Activated CD4-positive, alpha-beta T cell treated with anti-CD3 and anti-CD28 coated beads for 4 hours (primary cell): ENCODE results near the gene SBF2.
A peak's percentile ranks its signal among the peaks of the same experiment; 100 is the strongest.

Experiments
- DNase-seq, 2 donors: peaks; one replicate each; pipeline ENCODE4 v3.0.0-alpha.2; 2020

Gene SBF2

GRCh38 chr11:10293423-10294289, at the start of gene SBF2:
Gene SBF2 (minus strand): TSS chr11:10294219. CDS start chr11:10294069, 150 bp downstream.
- peak; percentile 79 to 83 for DNase-seq

DNA sequence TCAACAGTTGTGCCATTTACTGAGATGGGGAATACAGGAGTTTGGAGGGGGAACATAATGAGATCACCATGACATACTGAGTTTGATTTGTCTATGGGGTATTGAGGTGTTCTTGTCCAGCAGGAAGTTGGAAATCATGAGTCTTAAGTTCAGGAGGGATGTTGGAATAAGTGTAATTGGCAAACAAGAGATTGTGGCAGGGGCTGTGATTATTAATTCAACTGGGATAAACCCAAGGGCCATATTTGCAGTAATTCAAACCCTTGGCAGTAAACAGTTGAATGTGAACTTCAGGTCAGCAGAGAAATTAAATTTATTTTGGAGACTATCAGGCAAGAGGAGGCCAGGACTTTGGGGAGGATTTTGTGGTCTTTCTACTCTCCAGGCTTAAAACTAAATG, 44.3 kb upstream of the SBF2 start:
- DNase-seq, result no peak

GRCh38 chr11:10333490-10333889, 39.5 kb upstream of the SBF2 start:
- DNase-seq, result no peak

- no peak for DNase-seq
Measured at GRCh38 chr11:10331548-10332289, 37.7 kb upstream of the SBF2 start.

- no peak for DNase-seq
Measured at GRCh38 chr11:10329935-10330334, 35.9 kb upstream of the SBF2 start.

GRCh38 chr11:10329356-10329755, 35.3 kb upstream of the SBF2 start:
- no peak for DNase-seq

- no peak for DNase-seq
Measured at GRCh38 chr11:10328314-10329098, 34.5 kb upstream of the SBF2 start.

DNA sequence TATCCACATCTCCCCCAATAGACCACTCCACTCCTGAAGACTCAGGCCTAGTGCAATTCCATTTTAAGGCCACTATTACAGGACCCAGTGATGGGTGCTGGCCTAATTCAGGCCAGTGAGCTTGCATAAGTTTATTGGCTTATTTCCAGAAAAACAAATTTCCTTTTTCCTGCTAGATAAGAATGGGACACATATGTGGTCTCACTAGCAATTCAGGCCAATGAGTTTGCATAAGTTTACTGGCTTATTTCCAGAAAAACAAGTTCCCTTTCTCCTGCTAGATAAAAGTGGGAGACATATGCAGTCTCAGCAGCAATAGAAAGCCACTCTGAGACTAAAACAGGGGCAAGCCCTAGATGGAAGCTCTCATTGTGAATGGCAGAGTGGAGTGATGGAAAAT, 33.2 kb upstream of the SBF2 start:
- no peak for DNase-seq

DNA sequence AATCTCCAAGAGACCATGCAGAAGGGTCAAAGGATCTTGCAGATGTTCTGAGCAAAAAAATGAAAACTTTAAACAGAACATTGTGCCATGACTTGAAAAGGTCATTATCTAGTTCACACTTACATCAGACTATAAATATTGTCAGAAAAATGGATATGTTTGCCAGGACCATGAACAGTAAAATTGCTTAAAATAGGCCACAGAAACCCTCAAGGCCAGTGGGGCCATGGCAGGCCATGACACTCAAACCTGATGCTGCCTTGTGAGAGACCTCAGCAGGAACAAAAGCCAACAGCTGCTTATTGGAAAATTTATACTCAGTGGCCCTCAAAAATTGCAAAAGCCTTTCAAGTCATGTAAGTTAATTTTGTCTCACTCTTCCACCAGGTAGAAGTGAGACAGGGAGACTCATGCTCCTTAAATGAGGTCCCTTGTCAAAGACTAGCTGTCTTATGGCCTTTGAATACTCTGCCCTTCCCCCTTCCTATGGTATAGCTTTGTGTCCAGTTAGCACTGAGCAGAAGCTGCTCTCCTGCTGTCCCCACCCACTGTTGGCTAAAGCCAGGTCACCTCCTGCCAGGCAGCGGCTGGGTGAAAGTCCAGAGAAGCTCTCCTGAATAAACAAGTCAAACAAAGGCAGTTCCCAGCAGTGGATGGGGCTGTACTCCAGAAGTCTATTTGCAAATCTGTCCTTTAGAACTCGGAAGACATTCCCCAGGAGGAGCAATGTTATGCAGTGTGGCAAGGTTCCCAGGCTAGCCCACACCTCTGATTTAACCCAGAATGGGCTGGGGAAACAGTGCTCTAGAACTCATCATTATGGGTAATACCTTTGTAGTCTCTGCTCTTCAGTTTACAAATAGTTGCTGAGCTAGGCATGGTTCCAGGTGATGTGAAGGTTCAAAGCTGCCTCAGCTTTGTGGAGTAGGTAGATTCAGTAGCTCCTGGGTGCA, 32.3 kb upstream of the SBF2 start:
- DNase-seq, result no peak

GRCh38 chr11:10325277-10326011, 31.4 kb upstream of the SBF2 start:
- no peak for DNase-seq

GRCh38 chr11:10324474-10324873, 30.5 kb upstream of the SBF2 start:
- DNase-seq, result no peak

DNA sequence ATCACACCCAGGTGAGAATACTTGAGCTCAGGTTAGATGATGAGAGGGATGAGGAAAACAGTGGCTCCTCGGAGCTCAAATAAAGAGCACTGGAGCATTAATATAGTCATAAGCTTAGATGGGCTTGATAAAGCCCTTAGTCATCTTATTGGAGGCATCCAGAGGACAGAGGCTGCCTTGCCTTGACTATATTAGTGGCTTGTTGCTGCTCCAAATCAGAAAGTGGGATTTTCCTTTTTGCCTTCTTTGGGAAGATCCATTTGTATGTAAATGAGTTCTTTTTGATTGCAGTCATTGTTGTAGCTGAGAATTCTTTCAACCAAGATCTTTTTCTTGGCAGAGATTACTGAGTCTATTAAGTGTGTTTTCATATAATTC, 29.8 kb upstream of the SBF2 start:
- DNase-seq, result no peak

GRCh38 chr11:10322830-10323792, 29.1 kb upstream of the SBF2 start:
- peak; percentile 61 to 63 for DNase-seq

GRCh38 chr11:10322401-10322800, 28.4 kb upstream of the SBF2 start:
- no peak for DNase-seq

- DNase-seq, result no peak
Measured at GRCh38 chr11:10320736-10321465, 26.9 kb upstream of the SBF2 start.

DNA sequence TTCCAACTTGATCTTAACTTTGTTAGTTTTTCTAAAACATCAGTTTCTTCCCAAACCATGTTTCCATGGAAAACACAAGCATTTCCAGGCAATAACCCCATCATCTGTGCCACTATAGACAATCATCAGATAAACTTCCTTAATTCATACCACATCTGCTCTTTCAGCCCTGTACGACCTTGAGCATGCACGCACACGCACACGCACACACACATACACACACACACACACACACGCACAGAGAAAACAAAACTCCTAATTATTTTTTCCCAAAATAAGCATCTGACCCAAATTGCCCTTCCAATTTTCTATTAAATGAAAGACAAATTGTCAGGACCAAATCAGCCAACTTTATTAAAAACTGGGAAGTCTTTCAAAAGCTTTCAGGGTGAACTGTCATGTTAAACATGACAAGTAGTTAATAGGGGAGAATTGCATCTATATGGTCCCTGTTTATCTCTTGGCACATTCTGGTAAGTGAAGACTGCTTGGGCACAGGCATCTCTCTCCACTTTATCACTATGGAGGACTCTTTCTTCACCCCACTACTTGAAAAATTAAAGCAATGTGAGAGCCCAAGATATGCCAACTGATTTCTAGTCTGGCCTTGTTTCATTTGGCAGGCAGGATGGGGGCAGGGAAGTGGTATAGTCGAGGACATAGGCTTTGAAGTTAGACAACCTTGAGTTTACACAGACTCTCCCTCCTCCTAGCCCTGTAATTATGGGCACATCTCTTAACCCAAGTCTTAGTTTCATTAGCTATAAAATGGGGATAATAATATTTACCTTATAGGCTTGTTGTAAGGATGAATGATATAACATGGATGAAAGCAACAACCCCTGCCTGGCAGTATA, 25.9 kb upstream of the SBF2 start:
- DNase-seq, result no peak

GRCh38 chr11:10318527-10318802, 24.4 kb upstream of the SBF2 start:
- no peak for DNase-seq

DNA sequence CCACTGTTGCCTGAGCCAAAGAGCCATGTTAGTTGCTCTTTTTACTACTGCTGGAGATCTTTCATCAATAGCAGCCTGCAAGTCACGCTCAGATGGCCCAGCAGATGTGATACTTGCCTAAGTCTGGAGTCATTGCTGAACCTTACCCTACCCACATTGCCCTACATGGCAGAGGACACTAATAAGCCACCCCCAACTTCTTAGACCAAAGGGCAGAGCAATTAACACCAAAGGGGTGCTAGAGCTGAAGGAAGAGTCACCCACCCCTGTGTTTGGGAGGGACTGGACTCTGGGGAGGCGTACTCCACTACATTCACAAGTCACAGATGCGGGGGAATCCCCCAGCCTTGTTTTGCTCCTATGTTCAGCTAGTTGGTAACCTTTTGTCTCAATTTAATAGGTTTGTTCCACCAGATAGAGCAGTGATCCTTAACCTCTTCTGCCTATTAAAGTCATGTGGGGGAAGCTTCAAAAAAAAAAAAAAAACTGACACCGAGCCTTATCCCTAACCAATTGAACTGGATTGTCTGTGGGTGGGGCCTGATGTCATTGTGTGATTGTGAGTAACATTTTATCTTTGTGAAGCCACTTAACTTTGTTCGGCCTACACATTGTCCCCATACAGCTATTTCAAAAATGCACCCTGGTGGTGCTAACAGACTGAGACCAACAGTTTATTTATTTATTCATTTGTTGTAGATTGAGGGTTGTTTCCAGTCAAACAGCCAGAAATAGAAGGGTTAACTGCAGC, 23.9 kb upstream of the SBF2 start:
- no peak for DNase-seq
